Upper lobe of right lung (tissue), 1 donor: Measurements from ENCODE around the gene APOC3. TPM values are rescaled to one million over a fixed set of nuclear protein-coding genes. Genes with fewer than 3 reads are reported as not detected.

Experiments
- ATAC-seq: fragments of 200-7000 bp; cut with Tn5 transposase; one replicate; pipeline ENCODE4 v1.9.1; 2020; ENCODE audit warnings: mild to moderate bottlenecking, moderate library complexity
- DNase-seq: peaks from one replicate; pipeline ENCODE4 v3.0.0-alpha.2; 2020
- H3K27ac ChIP-seq: fragments of 200-600 bp; one replicate; pipeline ENCODE4 v1.8.0; 2022
- H3K27me3 ChIP-seq: fragments of 200-600 bp; one replicate; pipeline ENCODE4 v1.8.0; 2022; ENCODE audit warnings: mild to moderate bottlenecking
- H3K36me3 ChIP-seq: fragments of 200-600 bp; one replicate; pipeline ENCODE4 v1.8.0; 2022
- H3K4me1 ChIP-seq: fragments of 200-600 bp; one replicate; pipeline ENCODE4 v1.8.0; 2022
- H3K4me3 ChIP-seq: fragments of 200-600 bp; one replicate; pipeline ENCODE4 v1.8.0; 2022; ENCODE audit warnings: mild to moderate bottlenecking
- H3K9me3 ChIP-seq: fragments of 200-600 bp; one replicate; pipeline ENCODE4 v1.8.0; 2022
- CTCF ChIP-seq: fragments of 200-600 bp; IDR thresholded peaks from one replicate; pipeline ENCODE4 v1.8.0; 2022; ENCODE audit warnings: antibody characterized with exemption
- intact Hi-C: fragments of 100-400 bp; cut with DNase I; formaldehyde crosslinking; loops from one replicate; pipeline ENCODE4 v1.11.0; 2022
- total RNA-seq: library from RNA; stranded (reverse); fragmentation: NEBNext Ultra II Directional; extraction: Animal tissue kit (Norgen Biotek cat#: 25700); gene quantifications from one replicate; pipeline ENCODE4 v1.2.1, GENCODE V29; 2021
- donor health status: DM: no; HTN: yes; CAD: no; lungs with severe emphysema.

The APOC3 gene
- total RNA-seq, 1 donor from 2014 or later: not detected

- no peaks in the 10 kb centered on the region for H3K4me1 ChIP-seq
- ATAC-seq (no peak), DNase-seq (no peak)
- peaks cover 89% of the 10 kb centered on the region for H3K36me3 ChIP-seq
- no peaks in the 10 kb centered on the region for H3K27me3 ChIP-seq
- H3K9me3 ChIP-seq: no peaks in the 10 kb centered on the region
- H3K4me3 ChIP-seq: no peak overlapping the region
- no peak for TF ChIP-seq CTCF
- H3K27ac ChIP-seq: no peak overlapping the region
- intact Hi-C loops: no loop called here
Measured at GRCh38 chr11:116862951-116863350, 33.2 kb downstream of the APOC3 start.

- intact Hi-C loops: no loop called here
- ATAC-seq (no peak), DNase-seq (no peak)
- H3K9me3 ChIP-seq: no peaks in the 10 kb centered on the region
- H3K4me3 ChIP-seq: no peak overlapping the region
- no peak overlapping the region for H3K27ac ChIP-seq
- no peak for TF ChIP-seq CTCF
- no peaks in the 10 kb centered on the region for H3K4me1 ChIP-seq
- no peaks in the 10 kb centered on the region for H3K27me3 ChIP-seq
- peaks cover 89% of the 10 kb centered on the region for H3K36me3 ChIP-seq
Measured at GRCh38 chr11:116864531-116864930, 34.8 kb downstream of the APOC3 start.

- H3K9me3 ChIP-seq: no peaks in the 10 kb centered on the region
- ATAC-seq (no peak), DNase-seq (no peak)
- H3K4me1 ChIP-seq: no peaks in the 10 kb centered on the region
- no peak for TF ChIP-seq CTCF
- intact Hi-C loops: no loop called here
- H3K27me3 ChIP-seq: no peaks in the 10 kb centered on the region
- no peak overlapping the region for H3K27ac ChIP-seq
- no peak overlapping the region for H3K4me3 ChIP-seq
- peaks cover 94% of the 10 kb centered on the region for H3K36me3 ChIP-seq
Measured at GRCh38 chr11:116865696-116866095, 36.0 kb downstream of the APOC3 start.

GRCh38 chr11:116866804-116867455 lies 37.2 kb downstream of the APOC3 start:
- Histone ChIP-seq H3K36me3 (peaks cover 86% of the 10 kb centered on the region), H3K27me3 (no peaks in the 10 kb centered on the region), H3K9me3 (no peaks in the 10 kb centered on the region), H3K4me1 (no peaks in the 10 kb centered on the region), H3K4me3 (no peak overlapping the region), H3K27ac (no peak overlapping the region)
- ATAC-seq (no peak), DNase-seq (no peak)
- intact Hi-C loops: no loop called here
- TF ChIP-seq CTCF: no peak

GRCh38 chr11:116867619-116868018 lies 37.9 kb downstream of the APOC3 start:
- no peak for TF ChIP-seq CTCF
- no peak overlapping the region for H3K4me3 ChIP-seq
- no peak for ATAC-seq
- no peak overlapping the region for H3K27ac ChIP-seq
- H3K27me3 ChIP-seq: no peaks in the 10 kb centered on the region
- DNase-seq: no peak
- no peaks in the 10 kb centered on the region for H3K9me3 ChIP-seq
- intact Hi-C loops: no loop called here
- no peaks in the 10 kb centered on the region for H3K4me1 ChIP-seq
- H3K36me3 ChIP-seq: peaks cover 84% of the 10 kb centered on the region

- intact Hi-C loops: no loop called here
- Histone ChIP-seq H3K27ac (no peak overlapping the region), H3K9me3 (no peaks in the 10 kb centered on the region), H3K27me3 (no peaks in the 10 kb centered on the region), H3K36me3 (peaks cover 84% of the 10 kb centered on the region), H3K4me1 (no peaks in the 10 kb centered on the region), H3K4me3 (no peak overlapping the region)
- no peak for TF ChIP-seq CTCF
- DNase-seq (no peak), ATAC-seq (no peak)
Measured at GRCh38 chr11:116868066-116868465, 38.4 kb downstream of the APOC3 start.
